Epithelial cell of esophagus (primary cell): ENCODE data around the gene LTBP3.
A peak's percentile ranks its signal among the peaks of the same experiment; 100 is the strongest.

ENCODE experiments used
- DNase-seq: peaks from one replicate; pipeline ENCODE4 v3.0.0; 2010; ENCODE audit warnings: low read depth
- H3K4me3 ChIP-seq: 2 replicates; pipeline ENCODE4 v1.5.1; 2011; ENCODE audit warnings: mild to moderate bottlenecking, low read length, control low read depth
- TF ChIP-seq, protein P1 (sequence below): IDR thresholded peaks from 2 replicates; pipeline ENCODE4 v1.5.1; 2011; ENCODE audit warnings: low read depth, mild to moderate bottlenecking, low read length, control low read depth, inconsistent platforms; ENCODE audit not compliant: insufficient read depth; ENCODE audit errors: missing control alignments

The LTBP3 gene

DNA sequence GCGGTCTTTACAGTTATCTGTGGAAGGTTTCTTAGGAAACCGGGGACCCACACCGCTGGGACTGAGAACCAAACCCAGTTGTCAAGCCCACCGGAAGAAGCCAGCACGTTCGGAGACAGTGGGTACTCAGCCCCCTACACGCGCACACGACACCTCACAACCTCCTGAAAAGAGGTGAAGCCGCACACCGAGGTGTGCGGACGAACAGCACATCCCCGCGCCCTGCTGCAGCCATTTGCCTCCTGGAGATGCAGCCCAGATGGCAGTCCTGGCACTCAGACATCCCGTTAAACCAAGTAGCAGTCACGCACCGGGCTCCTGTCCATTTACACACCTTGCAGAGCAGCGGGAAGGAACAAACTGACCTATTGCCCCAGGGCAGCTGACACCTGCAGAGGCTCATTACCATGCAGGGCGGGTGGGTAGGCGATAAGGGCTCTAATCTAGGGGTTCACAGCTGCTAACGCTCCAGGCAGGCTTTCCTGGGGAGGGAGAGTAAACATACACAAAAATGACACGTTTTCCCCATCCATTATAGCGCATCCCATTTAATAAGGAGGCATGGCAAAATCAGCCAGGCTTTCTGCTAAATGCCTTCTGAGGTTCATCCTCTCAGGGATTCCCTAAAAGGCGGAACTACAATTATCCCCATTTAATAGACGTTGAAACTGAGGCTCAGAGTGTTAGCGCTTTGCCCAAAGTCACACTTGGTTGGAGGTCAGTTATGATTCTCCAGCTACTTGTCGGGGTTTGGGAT, 16.8 kb upstream of the LTBP3 start:
- H3K4me3 ChIP-seq, result peak overlapping the region; percentile 48
- DNase-seq, result peak; percentile 43
- TF ChIP-seq, protein P1, sequence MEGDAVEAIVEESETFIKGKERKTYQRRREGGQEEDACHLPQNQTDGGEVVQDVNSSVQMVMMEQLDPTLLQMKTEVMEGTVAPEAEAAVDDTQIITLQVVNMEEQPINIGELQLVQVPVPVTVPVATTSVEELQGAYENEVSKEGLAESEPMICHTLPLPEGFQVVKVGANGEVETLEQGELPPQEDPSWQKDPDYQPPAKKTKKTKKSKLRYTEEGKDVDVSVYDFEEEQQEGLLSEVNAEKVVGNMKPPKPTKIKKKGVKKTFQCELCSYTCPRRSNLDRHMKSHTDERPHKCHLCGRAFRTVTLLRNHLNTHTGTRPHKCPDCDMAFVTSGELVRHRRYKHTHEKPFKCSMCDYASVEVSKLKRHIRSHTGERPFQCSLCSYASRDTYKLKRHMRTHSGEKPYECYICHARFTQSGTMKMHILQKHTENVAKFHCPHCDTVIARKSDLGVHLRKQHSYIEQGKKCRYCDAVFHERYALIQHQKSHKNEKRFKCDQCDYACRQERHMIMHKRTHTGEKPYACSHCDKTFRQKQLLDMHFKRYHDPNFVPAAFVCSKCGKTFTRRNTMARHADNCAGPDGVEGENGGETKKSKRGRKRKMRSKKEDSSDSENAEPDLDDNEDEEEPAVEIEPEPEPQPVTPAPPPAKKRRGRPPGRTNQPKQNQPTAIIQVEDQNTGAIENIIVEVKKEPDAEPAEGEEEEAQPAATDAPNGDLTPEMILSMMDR, result no peak

- DNase-seq, result peak; percentile 82
- peak overlapping the region; percentile 93 for H3K4me3 ChIP-seq
- TF ChIP-seq, protein P1, result peak; percentile 52
These were observed 16.1 kb upstream of the LTBP3 start for GRCh38 chr11:65574109-65574810.

- DNase-seq, result peak; percentile 33
- TF ChIP-seq, protein P1, result no peak
- H3K4me3 ChIP-seq, result peak overlapping the region; percentile 93
These were observed 15.4 kb upstream of the LTBP3 start for GRCh38 chr11:65573391-65574079.

DNA sequence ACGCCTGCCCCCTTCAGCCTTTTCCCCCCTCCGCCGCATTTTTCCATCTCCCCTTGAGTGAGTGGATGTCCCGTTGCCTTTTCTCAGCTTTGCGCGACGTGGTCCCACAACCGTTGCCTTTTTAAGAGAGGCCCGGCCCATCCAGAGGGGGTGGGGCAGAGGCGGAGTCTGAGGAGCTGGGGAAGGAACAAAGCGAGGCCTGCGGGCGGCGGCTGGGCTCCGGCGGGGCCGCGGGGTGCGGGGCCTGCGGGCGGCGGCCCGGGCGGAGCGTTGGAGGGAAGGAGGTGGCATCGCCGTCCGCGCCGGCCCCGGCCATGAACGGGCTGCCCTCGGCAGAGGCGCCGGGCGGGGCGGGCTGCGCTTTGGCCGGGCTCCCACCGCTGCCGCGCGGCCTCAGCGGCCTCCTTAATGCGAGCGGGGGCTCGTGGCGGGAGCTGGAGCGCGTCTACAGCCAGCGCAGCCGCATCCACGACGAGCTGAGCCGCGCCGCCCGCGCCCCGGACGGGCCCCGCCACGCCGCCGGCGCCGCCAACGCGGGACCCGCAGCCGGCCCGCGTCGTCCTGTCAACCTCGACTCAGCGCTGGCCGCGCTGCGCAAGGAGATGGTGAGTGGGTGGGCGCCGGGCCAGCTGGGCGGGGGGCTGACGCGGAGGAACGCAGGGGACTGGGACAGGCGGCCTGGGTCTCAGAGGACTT, 14.3 kb upstream of the LTBP3 start, which contains the start of gene FAM89B:
Gene FAM89B, plus strand, starts transcription at position 183 of the 696 bp plus-strand sequence. Its CDS starts 132 bp downstream, at position 315.
- H3K4me3 ChIP-seq, result peak within 1 kb of the TSS; percentile 93
- peak; percentile 86 for DNase-seq
- TF ChIP-seq, protein P1, result no peak

- TF ChIP-seq, protein P1, result peak; percentile 67
- H3K4me3 ChIP-seq, result peak overlapping the region; percentile 93
- DNase-seq, result peak; percentile 76
These were observed 13.8 kb upstream of the LTBP3 start for GRCh38 chr11:65571940-65572339.

DNA sequence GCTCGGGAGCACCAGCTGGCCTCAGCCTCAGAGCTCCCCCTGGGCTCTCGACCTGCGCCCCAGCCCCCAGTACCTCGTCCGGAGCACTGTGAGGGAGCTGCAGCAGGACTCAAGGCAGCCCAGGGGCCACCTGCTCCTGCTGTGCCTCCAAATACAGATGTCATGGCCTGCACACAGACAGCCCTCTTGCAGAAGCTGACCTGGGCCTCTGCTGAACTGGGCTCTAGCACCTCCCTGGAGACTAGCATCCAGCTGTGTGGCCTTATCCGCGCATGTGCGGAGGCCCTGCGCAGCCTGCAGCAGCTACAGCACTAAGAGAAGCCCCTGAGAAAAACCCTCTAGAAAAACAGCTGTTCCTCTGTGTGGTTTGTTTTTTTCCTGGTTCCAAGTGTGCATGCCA, 13.3 kb upstream of the LTBP3 start:
- H3K4me3 ChIP-seq, result peak overlapping the region; percentile 93
- DNase-seq, result no peak
- TF ChIP-seq, protein P1, result no peak
